H9 (cell line): Measurements from ENCODE around the gene CENPC. TPM values are rescaled to one million over a fixed set of nuclear protein-coding genes. Genes with fewer than 3 reads are reported as not detected.

Source experiments
- DNase-seq: peaks from one replicate; pipeline ENCODE4 v3.0.0-alpha.2; 2017
- H2AFZ ChIP-seq: one replicate; pipeline ENCODE4 v1.6.1; 2013; ENCODE audit warnings: mild to moderate bottlenecking, low read length, control low read depth, moderate library complexity
- H2AK5ac ChIP-seq: 2 replicates; pipeline ENCODE4 v1.6.1; 2013; ENCODE audit warnings: low read length, control low read depth, mixed read lengths; ENCODE audit not compliant: insufficient read length
- H2BK120ac ChIP-seq: one replicate; pipeline ENCODE4 v1.6.1; 2013; ENCODE audit warnings: low read depth, mild to moderate bottlenecking, low read length, control low read depth, inconsistent platforms; ENCODE audit not compliant: poor library complexity, severe bottlenecking
- H2BK12ac ChIP-seq: 2 replicates; pipeline ENCODE4 v1.6.1; 2013; ENCODE audit warnings: low read length, control low read depth, mixed read lengths, low read depth; ENCODE audit not compliant: insufficient read length
- H2BK15ac ChIP-seq: 2 replicates; pipeline ENCODE4 v1.6.1; 2013; ENCODE audit warnings: low read depth, low read length, control low read depth
- H2BK20ac ChIP-seq: one replicate; pipeline ENCODE4 v1.6.1; 2013; ENCODE audit warnings: low read depth, mild to moderate bottlenecking, low read length, control low read depth, inconsistent platforms; ENCODE audit not compliant: poor library complexity, severe bottlenecking
- H2BK5ac ChIP-seq: 2 replicates; pipeline ENCODE4 v1.6.1; 2013; ENCODE audit warnings: low read length, control low read depth, mixed read lengths; ENCODE audit not compliant: insufficient read length
- H3K14ac ChIP-seq: 2 replicates; pipeline ENCODE4 v1.6.1; 2013; ENCODE audit warnings: low read length, control low read depth; ENCODE audit not compliant: insufficient read depth
- H3K18ac ChIP-seq: 2 replicates; pipeline ENCODE4 v1.6.1; 2013; ENCODE audit warnings: low read depth, mild to moderate bottlenecking, mixed read lengths, low read length, control low read depth; ENCODE audit not compliant: insufficient read length
- H3K23ac ChIP-seq: 2 replicates; pipeline ENCODE4 v1.6.1; 2013; ENCODE audit warnings: low read length, control low read depth, mixed read lengths, low read depth; ENCODE audit not compliant: insufficient read length
- H3K23me2 ChIP-seq: 2 replicates; pipeline ENCODE4 v1.6.1; 2013; ENCODE audit warnings: low read depth, mild to moderate bottlenecking, mixed read lengths, low read length, control low read depth; ENCODE audit not compliant: insufficient read length, poor library complexity, severe bottlenecking
- H3K27ac ChIP-seq: 2 replicates; pipeline ENCODE4 v1.5.1; 2013; ENCODE audit warnings: low read length, control low read depth, mixed read lengths, low read depth; ENCODE audit not compliant: insufficient read length
- H3K27me3 ChIP-seq: 2 replicates; pipeline ENCODE4 v1.6.1; 2013; ENCODE audit warnings: low read length, control low read depth, inconsistent platforms; ENCODE audit not compliant: insufficient read depth
- H3K4ac ChIP-seq: 2 replicates; pipeline ENCODE4 v1.6.1; 2013; ENCODE audit warnings: low read depth, mild to moderate bottlenecking, control low read depth, inconsistent platforms, low read length, moderate library complexity
- H3K4me1 ChIP-seq: 2 replicates; pipeline ENCODE4 v1.6.1; 2013; ENCODE audit warnings: low read length, control low read depth, inconsistent platforms; ENCODE audit not compliant: insufficient read depth
- H3K4me2 ChIP-seq: 2 replicates; pipeline ENCODE4 v1.6.1; 2013; ENCODE audit warnings: low read length, control low read depth, mixed read lengths; ENCODE audit not compliant: insufficient read length, insufficient read depth
- H3K56ac ChIP-seq: 2 replicates; pipeline ENCODE4 v1.6.1; 2013; ENCODE audit warnings: low read depth, mild to moderate bottlenecking, mixed read lengths, low read length, control low read depth; ENCODE audit not compliant: insufficient read length
- H3K79me1 ChIP-seq: 2 replicates; pipeline ENCODE4 v1.6.1; 2013; ENCODE audit warnings: low read depth, mild to moderate bottlenecking, moderate library complexity, low read length, control low read depth, inconsistent platforms; ENCODE audit not compliant: insufficient read depth, poor library complexity, severe bottlenecking
- H3K79me2 ChIP-seq: 2 replicates; pipeline ENCODE4 v1.6.1; 2013; ENCODE audit warnings: low read length, control low read depth, inconsistent platforms; ENCODE audit not compliant: insufficient read depth
- H3K9ac ChIP-seq: 2 replicates; pipeline ENCODE4 v1.6.1; 2013; ENCODE audit warnings: low read length, control low read depth, mixed read lengths; ENCODE audit not compliant: insufficient read length; ENCODE audit errors: extremely low read depth
- H3K9me3 ChIP-seq: one replicate; pipeline ENCODE4 v1.6.1; 2013; ENCODE audit warnings: low read depth, low read length, inconsistent platforms; ENCODE audit not compliant: control insufficient read depth
- H3T11ph ChIP-seq: one replicate; pipeline ENCODE4 v1.6.1; 2013; ENCODE audit warnings: mild to moderate bottlenecking, low read length, control low read depth, inconsistent platforms
- H4K20me1 ChIP-seq: one replicate; pipeline ENCODE4 v1.6.1; 2013; ENCODE audit not compliant: control insufficient read depth, insufficient read length, insufficient read depth
- H4K5ac ChIP-seq: 2 replicates; pipeline ENCODE4 v1.6.1; 2013; ENCODE audit warnings: low read depth, mild to moderate bottlenecking, mixed read lengths, low read length, control low read depth; ENCODE audit not compliant: insufficient read length
- H4K8ac ChIP-seq: replicated peaks from 2 replicates; pipeline ENCODE4 v1.6.1; 2013; ENCODE audit warnings: low read length, control low read depth, mixed read lengths, low read depth; ENCODE audit not compliant: insufficient read length
- H4K91ac ChIP-seq: 2 replicates; pipeline ENCODE4 v1.6.1; 2013; ENCODE audit warnings: low read depth, mild to moderate bottlenecking, moderate library complexity, mixed read lengths, low read length, control low read depth; ENCODE audit not compliant: insufficient read length
- H3K27ac Mint-ChIP-seq, 3 experiments: 2 replicates in 2 of 3; 3 replicates in 1 of 3; pipeline ENCODE4 v1.8.0; 2020 to 2021; ENCODE audit warnings: mixed read lengths in 3 of 3, mild to moderate bottlenecking in 1 of 3, moderate library complexity in 1 of 3
- H3K27me3 Mint-ChIP-seq: 2 replicates; pipeline ENCODE4 v1.8.0; 2021; ENCODE audit warnings: low read depth, mild to moderate bottlenecking, moderate library complexity, mixed read lengths
- H3K36me3 Mint-ChIP-seq, 3 experiments: 2 replicates in 2 of 3; 3 replicates in 1 of 3; pipeline ENCODE4 v1.8.0; 2020 to 2021; ENCODE audit warnings: low read depth in 3 of 3, mixed read lengths in 3 of 3; ENCODE audit not compliant: insufficient read depth in 1 of 3
- H3K4me1 Mint-ChIP-seq, 2 experiments: 2 replicates each; pipeline ENCODE4 v1.8.0; 2020; ENCODE audit warnings: mixed read lengths in 2 of 2
- H3K4me3 Mint-ChIP-seq, 2 experiments: 2 replicates in 1 of 2; 3 replicates in 1 of 2; pipeline ENCODE4 v1.8.0; 2020 to 2021; ENCODE audit warnings: mild to moderate bottlenecking in 2 of 2, mixed read lengths in 2 of 2, moderate library complexity in 1 of 2
- H3K9me3 Mint-ChIP-seq, 2 experiments: 2 replicates in 1 of 2; 3 replicates in 1 of 2; pipeline ENCODE4 v1.8.0; 2020; ENCODE audit warnings: mild to moderate bottlenecking in 2 of 2, mixed read lengths in 2 of 2, moderate library complexity in 1 of 2
- CTCF ChIP-seq: fragments of 200-600 bp; sonication (generic); conservative IDR thresholded peaks from 3 replicates; pipeline ENCODE4 v1.8.0; 2021; ENCODE audit warnings: antibody characterized with exemption, mild to moderate bottlenecking
- total RNA-seq: library from RNA; stranded (reverse); gene quantifications from 2 replicates; pipeline ENCODE4 v1.2.1, GENCODE V29; 2021

Gene CENPC
- total RNA-seq, 1 experiment from 2014 or later, result 18.8 TPM

GRCh38 chr4:67573193-67573592 is 27.9 kb upstream of the CENPC start:
- no peak overlapping the region for H3K27ac Mint-ChIP-seq
- Histone ChIP-seq H2BK12ac (no peak overlapping the region), H3K56ac (no peak overlapping the region), H2AK5ac (no peak overlapping the region), H3K23me2 (no peaks in the 10 kb centered on the region), H3K4me2 (no peak overlapping the region), H3K79me1 (no peaks in the 10 kb centered on the region), H3K9me3 (no peaks in the 10 kb centered on the region), H2BK5ac (no peak overlapping the region), H3T11ph (no peak overlapping the region), H3K27me3 (no peaks in the 10 kb centered on the region), H4K91ac (no peak overlapping the region), H3K27ac (no peak overlapping the region), H3K4me1 (no peaks in the 10 kb centered on the region; the same call in 1 of the 2 replicates), H3K4ac (no peak overlapping the region), H3K23ac (no peak overlapping the region), H3K18ac (no peak overlapping the region), H3K9ac (no peak overlapping the region), H3K14ac (no peak overlapping the region), H2AFZ (no peak overlapping the region), H2BK20ac (no peak overlapping the region), H4K20me1 (no peaks in the 10 kb centered on the region), H2BK120ac (no peak overlapping the region), H4K8ac (no peak overlapping the region), H3K79me2 (no peaks in the 10 kb centered on the region), H2BK15ac (no peak overlapping the region), H4K5ac (no peak overlapping the region)
- TF ChIP-seq CTCF, result no peak
- H3K4me1 Mint-ChIP-seq, result peaks cover 10 to 12% of the 10 kb centered on the region in 2 experiments
- no peaks in the 10 kb centered on the region for H3K27me3 Mint-ChIP-seq
- no peak for DNase-seq
- H3K4me3 Mint-ChIP-seq, result no peak overlapping the region
- H3K9me3 Mint-ChIP-seq, result no peaks in the 10 kb centered on the region
- no peaks in the 10 kb centered on the region for H3K36me3 Mint-ChIP-seq
